WTC11 (cell line): ENCODE results near the gene DCTPP1. TPM values are rescaled to one million over a fixed set of nuclear protein-coding genes. Genes with fewer than 3 reads are reported as not detected.

ENCODE experiments used
- ATAC-seq: fragments of 200-7000 bp; cut with Tn5 transposase; 2 replicates; pipeline ENCODE4 v1.10.0; 2021; ENCODE audit warnings: mild to moderate bottlenecking, moderate library complexity
- CTCF ChIA-PET: fragments of 300-600 bp; sonication (Branson Sonifier 250); formaldehyde crosslinking; loops from one replicate; lab custom pipeline; 2021; ENCODE audit warnings: antibody characterized with exemption; lab: Charles Lee
- POLR2A ChIA-PET: fragments of 350-600 bp; sonication (Branson Sonifier 250); formaldehyde crosslinking; loops from one replicate; lab custom pipeline; 2021; ENCODE audit warnings: antibody characterized with exemption; lab: Charles Lee
- DNase-seq: peaks from one replicate; pipeline ENCODE4 v3.0.0; 2021; ENCODE audit warnings: low spot score
- H3K27ac Mint-ChIP-seq: 2 replicates; pipeline ENCODE4 v1.8.0; 2021; ENCODE audit warnings: mixed read lengths
- H3K27me3 Mint-ChIP-seq: 2 replicates; pipeline ENCODE4 v1.8.0; 2021; ENCODE audit warnings: low read depth, mild to moderate bottlenecking, moderate library complexity, mixed read lengths
- H3K36me3 Mint-ChIP-seq: 2 replicates; pipeline ENCODE4 v1.8.0; 2021; ENCODE audit warnings: mixed read lengths
- H3K4me1 Mint-ChIP-seq: 2 replicates; pipeline ENCODE4 v1.8.0; 2022; ENCODE audit warnings: mixed read lengths
- H3K4me3 Mint-ChIP-seq: 2 replicates; pipeline ENCODE4 v1.8.0; 2021; ENCODE audit warnings: mild to moderate bottlenecking, moderate library complexity, mixed read lengths
- H3K9me3 Mint-ChIP-seq: 2 replicates; pipeline ENCODE4 v1.8.0; 2021; ENCODE audit warnings: mixed read lengths
- CREB1 ChIP-seq: sonication (generic); formaldehyde crosslinking; IDR thresholded peaks from 2 replicates; pipeline ENCODE4 v1.8.0; 2023; ENCODE audit warnings: mild to moderate bottlenecking, missing genetic modification reagents
- EMX1 ChIP-seq: fragments of 250-450 bp; sonication (Bioruptor Pico); IDR thresholded peaks from 2 replicates; pipeline ENCODE4 v1.8.0; 2021; ENCODE audit warnings: mild to moderate bottlenecking
- GABPB1 ChIP-seq: sonication (generic); formaldehyde crosslinking; IDR thresholded peaks from 2 replicates; pipeline ENCODE4 v1.8.1; 2023; ENCODE audit warnings: mild to moderate bottlenecking, missing genetic modification reagents
- GTF2I ChIP-seq: fragments of 250-450 bp; sonication (Bioruptor Pico); conservative IDR thresholded peaks from 2 replicates; pipeline ENCODE4 v1.4.0; 2021; ENCODE audit warnings: mild to moderate bottlenecking
- MAX ChIP-seq: sonication (generic); formaldehyde crosslinking; IDR thresholded peaks from 2 replicates; pipeline ENCODE4 v1.8.0; 2022; ENCODE audit warnings: mild to moderate bottlenecking, missing genetic modification reagents
- NFATC4 ChIP-seq: fragments of 250-450 bp; sonication (Bioruptor Pico); IDR thresholded peaks from 2 replicates; pipeline ENCODE4 v1.9.0; 2021; ENCODE audit warnings: mild to moderate bottlenecking
- NR1H2 ChIP-seq: sonication (generic); formaldehyde crosslinking; IDR thresholded peaks from 2 replicates; pipeline ENCODE4 v1.9.0; 2021; ENCODE audit warnings: mild to moderate bottlenecking, moderate library complexity, missing genetic modification reagents
- SMAD3 ChIP-seq: sonication (generic); formaldehyde crosslinking; IDR thresholded peaks from 2 replicates; pipeline ENCODE4 v1.8.0; 2022; ENCODE audit warnings: missing genetic modification reagents, mild to moderate bottlenecking, borderline replicate concordance
- SOX15 ChIP-seq: fragments of 250-450 bp; sonication (Bioruptor Pico); IDR thresholded peaks from 2 replicates; pipeline ENCODE4 v1.9.0; 2021; ENCODE audit warnings: mild to moderate bottlenecking
- TEAD1 ChIP-seq: sonication (generic); formaldehyde crosslinking; IDR thresholded peaks from 2 replicates; pipeline ENCODE4 v1.8.0; 2022; ENCODE audit warnings: mild to moderate bottlenecking, missing genetic modification reagents
- ZNF425 ChIP-seq: fragments of 250-450 bp; sonication (Bioruptor Pico); conservative IDR thresholded peaks from 2 replicates; pipeline ENCODE4 v1.9.0; 2021; ENCODE audit warnings: mild to moderate bottlenecking
- total RNA-seq: library from RNA; stranded (reverse); gene quantifications from 3 replicates; pipeline ENCODE4 v1.2.3, GENCODE V29; 2021
- TF ChIP-seq, protein P1 (sequence below): sonication (generic); formaldehyde crosslinking; IDR thresholded peaks from 2 replicates; pipeline ENCODE4 v1.8.1; 2022; ENCODE audit warnings: low read depth, missing genetic modification reagents, borderline replicate concordance
- TF ChIP-seq, protein P2 (sequence below): sonication (generic); formaldehyde crosslinking; IDR thresholded peaks from 2 replicates; pipeline ENCODE4 v1.8.0; 2022; ENCODE audit warnings: mild to moderate bottlenecking, missing genetic modification reagents
- TF ChIP-seq, protein P3 (sequence below): sonication (generic); formaldehyde crosslinking; IDR thresholded peaks from 2 replicates; pipeline ENCODE4 v1.8.1; 2022; ENCODE audit warnings: mild to moderate bottlenecking, missing genetic modification reagents, moderate library complexity, borderline replicate concordance

DCTPP1 gene
- total RNA-seq, 1 experiment from 2014 or later, result 70.5 TPM

- TF ChIP-seq ZNF425 (no peak), NR1H2 (no peak), MAX (peak; percentile 99), EMX1 (CRISPR knock-in tag) (peak; percentile 70; the same call in 1 of the 2 replicates)
These were observed 12.1 kb downstream of the DCTPP1 start (continued) for GRCh38 chr16:30417529-30418349.

DNA sequence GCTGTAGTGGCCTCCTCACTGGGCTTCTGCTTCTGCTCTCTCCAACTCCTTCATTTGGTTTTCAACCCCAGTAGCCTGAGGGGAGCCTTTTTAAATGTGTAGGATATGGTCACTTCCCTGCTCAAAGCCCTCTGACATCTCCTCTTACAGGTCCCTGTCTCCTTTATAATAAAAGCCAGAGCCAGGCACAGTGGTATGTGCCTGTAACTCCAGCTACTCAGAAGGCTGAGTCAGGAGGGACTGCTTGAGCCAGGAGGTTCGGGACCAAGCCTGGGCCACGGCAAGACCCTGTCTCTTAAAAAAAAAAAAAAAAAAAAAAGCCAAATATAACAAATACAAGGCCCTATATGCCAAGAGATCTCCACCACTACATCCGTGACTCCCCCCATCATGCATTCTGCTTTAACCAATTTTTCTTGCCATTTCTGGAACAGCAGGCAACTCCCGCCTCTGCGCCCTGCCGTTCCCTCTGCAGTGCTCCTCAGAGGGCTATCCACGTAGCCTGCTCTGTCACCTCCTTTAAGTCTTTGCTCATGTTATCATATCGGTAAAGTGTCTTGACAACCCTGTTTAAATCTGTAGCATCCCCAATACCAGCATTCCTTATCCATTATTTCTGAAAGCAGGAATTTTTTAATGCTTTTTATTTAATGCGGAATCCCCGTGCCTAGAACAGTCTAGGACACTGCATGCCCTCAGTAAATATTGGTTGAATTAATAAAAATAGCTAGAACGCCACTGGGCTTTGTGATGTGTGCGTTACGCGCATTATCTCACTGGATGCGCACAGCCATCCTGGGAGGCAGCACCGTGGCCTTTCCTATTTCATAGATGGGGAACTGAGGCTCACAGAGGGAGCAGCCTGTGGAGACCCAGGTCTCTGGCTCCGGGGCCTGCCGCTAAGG is 13.0 kb downstream of the DCTPP1 start:
- ChIA-PET CTCF (interaction anchor here (0.5 to 5.7 kb wide), 21 partner anchors 8 to 325 kb away, joined by 3 to 73 read pairs (median 7); partner anchors contain the start of genes DCTPP1, FBRS, PRR14 and TBX6), POLR2A (interaction anchor here (0.8 to 1.5 kb wide), 8 partner anchors 7 to 351 kb away, joined by 3 to 12 read pairs (median 4); partner anchors contain the start of genes ALDOA, ZNF688 and ZNF771)
- ATAC-seq (peak; percentile 6; the same call in 1 of the 2 replicates), DNase-seq (no peak)
- Mint-ChIP-seq H3K4me3 (peak overlapping the region; percentile 55), H3K4me1 (peaks cover 9% of the 10 kb centered on the region), H3K9me3 (no peaks in the 10 kb centered on the region), H3K36me3 (peaks cover 34% of the 10 kb centered on the region), H3K27me3 (no peaks in the 10 kb centered on the region), H3K27ac (no peak overlapping the region; the same call in 1 of the 2 replicates)
- TF ChIP-seq NFATC4 (CRISPR knock-in tag) (no peak), GTF2I (CRISPR knock-in tag) (no peak), SOX15 (CRISPR knock-in tag) (no peak), TEAD1 (CRISPR knock-in tag) (no peak), SMAD3 (CRISPR knock-in tag) (no peak), CREB1 (no peak), GABPB1 (CRISPR knock-in tag) (no peak)
- TF ChIP-seq, protein P1, sequence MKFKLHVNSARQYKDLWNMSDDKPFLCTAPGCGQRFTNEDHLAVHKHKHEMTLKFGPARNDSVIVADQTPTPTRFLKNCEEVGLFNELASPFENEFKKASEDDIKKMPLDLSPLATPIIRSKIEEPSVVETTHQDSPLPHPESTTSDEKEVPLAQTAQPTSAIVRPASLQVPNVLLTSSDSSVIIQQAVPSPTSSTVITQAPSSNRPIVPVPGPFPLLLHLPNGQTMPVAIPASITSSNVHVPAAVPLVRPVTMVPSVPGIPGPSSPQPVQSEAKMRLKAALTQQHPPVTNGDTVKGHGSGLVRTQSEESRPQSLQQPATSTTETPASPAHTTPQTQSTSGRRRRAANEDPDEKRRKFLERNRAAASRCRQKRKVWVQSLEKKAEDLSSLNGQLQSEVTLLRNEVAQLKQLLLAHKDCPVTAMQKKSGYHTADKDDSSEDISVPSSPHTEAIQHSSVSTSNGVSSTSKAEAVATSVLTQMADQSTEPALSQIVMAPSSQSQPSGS (CRISPR knock-in tag), result no peak
- TF ChIP-seq, protein P2, sequence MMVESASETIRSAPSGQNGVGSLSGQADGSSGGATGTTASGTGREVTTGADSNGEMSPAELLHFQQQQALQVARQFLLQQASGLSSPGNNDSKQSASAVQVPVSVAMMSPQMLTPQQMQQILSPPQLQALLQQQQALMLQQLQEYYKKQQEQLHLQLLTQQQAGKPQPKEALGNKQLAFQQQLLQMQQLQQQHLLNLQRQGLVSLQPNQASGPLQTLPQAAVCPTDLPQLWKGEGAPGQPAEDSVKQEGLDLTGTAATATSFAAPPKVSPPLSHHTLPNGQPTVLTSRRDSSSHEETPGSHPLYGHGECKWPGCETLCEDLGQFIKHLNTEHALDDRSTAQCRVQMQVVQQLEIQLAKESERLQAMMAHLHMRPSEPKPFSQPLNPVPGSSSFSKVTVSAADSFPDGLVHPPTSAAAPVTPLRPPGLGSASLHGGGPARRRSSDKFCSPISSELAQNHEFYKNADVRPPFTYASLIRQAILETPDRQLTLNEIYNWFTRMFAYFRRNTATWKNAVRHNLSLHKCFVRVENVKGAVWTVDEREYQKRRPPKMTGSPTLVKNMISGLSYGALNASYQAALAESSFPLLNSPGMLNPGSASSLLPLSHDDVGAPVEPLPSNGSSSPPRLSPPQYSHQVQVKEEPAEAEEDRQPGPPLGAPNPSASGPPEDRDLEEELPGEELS (CRISPR knock-in tag), result no peak
- TF ChIP-seq, protein P3, sequence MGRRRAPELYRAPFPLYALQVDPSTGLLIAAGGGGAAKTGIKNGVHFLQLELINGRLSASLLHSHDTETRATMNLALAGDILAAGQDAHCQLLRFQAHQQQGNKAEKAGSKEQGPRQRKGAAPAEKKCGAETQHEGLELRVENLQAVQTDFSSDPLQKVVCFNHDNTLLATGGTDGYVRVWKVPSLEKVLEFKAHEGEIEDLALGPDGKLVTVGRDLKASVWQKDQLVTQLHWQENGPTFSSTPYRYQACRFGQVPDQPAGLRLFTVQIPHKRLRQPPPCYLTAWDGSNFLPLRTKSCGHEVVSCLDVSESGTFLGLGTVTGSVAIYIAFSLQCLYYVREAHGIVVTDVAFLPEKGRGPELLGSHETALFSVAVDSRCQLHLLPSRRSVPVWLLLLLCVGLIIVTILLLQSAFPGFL (CRISPR knock-in tag), result no peak
